Prostate gland (tissue), 2 donors: ENCODE data around the gene SFXN4.

Experiments
- CTCF ChIP-seq, 4 experiments: fragments of 200-600 bp in 2 of 4; fragments of 450-650 bp in 2 of 4; sonication (generic) in 2 of 4; IDR thresholded peaks; 1 replicate in 3 of 4; 2 replicates in 1 of 4; pipeline ENCODE4 v1.5.1; 2016 to 2019; ENCODE audit warnings: antibody characterized with exemption in 4 of 4, mild to moderate bottlenecking in 2 of 4, moderate library complexity in 2 of 4
- POLR2A ChIP-seq: fragments of 450-650 bp; IDR thresholded peaks from one replicate; pipeline ENCODE4 v1.6.1; 2016; ENCODE audit warnings: antibody characterized with exemption, mild to moderate bottlenecking

GRCh38 chr10:119120875-119121274 lies 44.6 kb downstream of the SFXN4 start:
- TF ChIP-seq CTCF (IDR thresholded peaks at IDR 0.05) (no peak), POLR2A (no peak)
